Measurements from ENCODE around the gene CEP41.

DNA sequence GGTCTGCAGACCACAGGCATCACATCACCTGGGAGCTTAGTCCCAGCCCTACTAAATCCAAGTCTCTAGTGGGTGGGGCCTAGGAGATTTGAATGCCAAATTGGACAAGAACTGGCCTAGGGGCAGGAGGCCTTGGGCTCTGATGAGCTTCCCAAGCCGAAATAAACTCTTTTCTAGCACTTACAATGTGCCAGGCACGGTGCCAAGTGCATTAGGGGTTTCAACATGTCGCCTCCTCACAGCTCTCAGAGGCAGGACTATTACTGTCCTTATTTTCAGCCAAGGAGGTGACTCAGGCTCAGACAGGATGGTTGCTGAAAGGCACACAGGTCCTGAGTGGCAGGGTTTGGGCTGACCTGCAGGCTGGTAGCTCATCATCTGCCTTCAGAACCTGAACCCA lies 69.8 kb downstream of the CEP41 start:
- TF ChIP-seq, protein P1, sequence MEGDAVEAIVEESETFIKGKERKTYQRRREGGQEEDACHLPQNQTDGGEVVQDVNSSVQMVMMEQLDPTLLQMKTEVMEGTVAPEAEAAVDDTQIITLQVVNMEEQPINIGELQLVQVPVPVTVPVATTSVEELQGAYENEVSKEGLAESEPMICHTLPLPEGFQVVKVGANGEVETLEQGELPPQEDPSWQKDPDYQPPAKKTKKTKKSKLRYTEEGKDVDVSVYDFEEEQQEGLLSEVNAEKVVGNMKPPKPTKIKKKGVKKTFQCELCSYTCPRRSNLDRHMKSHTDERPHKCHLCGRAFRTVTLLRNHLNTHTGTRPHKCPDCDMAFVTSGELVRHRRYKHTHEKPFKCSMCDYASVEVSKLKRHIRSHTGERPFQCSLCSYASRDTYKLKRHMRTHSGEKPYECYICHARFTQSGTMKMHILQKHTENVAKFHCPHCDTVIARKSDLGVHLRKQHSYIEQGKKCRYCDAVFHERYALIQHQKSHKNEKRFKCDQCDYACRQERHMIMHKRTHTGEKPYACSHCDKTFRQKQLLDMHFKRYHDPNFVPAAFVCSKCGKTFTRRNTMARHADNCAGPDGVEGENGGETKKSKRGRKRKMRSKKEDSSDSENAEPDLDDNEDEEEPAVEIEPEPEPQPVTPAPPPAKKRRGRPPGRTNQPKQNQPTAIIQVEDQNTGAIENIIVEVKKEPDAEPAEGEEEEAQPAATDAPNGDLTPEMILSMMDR (IDR thresholded peaks at IDR 0.05), result no peak
- TF ChIP-seq POLR2A (IDR thresholded peaks at IDR 0.05), result no peak

All from heart left ventricle (tissue), 13 donors.